Measurements from ENCODE around the gene CAMK2B. TPM values are rescaled to one million over a fixed set of nuclear protein-coding genes. Genes with fewer than 3 reads are reported as not detected.

CAMK2B gene
- total RNA-seq, 1 experiment from 2014 or later, result not detected

DNA sequence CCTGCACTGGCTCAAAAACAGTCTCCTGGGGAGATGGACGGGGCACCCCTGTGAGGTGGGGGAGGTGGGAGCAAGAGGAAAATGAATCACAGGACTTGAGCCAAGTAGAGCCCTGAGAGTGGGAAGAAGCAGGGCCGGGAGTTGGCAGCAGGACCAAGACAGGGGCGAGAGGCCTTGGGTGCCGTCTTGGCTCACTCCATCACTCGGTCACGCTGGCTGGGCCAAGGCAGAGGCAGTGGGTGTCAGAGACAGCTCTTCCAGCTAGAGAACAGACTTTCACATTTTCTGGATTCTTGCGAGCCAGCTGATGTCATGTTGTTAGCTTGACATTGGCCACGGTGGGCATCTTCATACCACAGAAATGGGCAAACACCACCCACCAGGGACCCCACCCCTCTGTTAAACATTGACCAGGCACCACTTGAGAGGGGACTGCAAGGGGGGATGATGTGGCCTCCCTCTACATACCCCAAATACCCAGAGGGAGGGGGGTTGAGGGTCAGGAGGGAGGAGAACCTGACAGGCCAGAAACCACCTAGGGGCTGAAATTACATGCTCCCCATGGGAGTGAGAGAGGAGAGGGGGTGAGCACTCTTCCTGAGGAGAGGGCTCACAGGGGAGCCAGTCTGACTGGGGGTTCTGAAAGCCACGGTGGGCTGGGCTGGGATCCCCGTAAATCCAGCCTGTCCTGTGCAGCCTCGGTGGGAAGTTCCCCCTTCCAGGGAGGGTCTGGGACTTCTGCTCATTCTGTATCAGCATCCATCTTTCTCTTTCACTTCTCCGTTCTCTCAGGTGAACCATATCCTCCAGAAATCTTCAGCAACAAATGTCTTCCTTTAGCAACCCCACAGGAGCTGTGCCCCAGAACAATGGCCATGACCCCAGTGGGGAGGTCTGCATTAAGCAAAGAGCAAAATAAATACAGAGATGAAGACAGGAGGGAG lies 19.6 kb downstream of the CAMK2B start:
- no peaks in the 10 kb centered on the region for H3K4me1 Mint-ChIP-seq (ENCODE audit: low read depth, unreplicated experiment)
- intact Hi-C loops (cut with micrococcal nuclease; ENCODE audit: unreplicated experiment), result loop anchor here (2.0 kb wide), 1 partner anchor 65 kb away; no protein-coding TSS in a partner anchor
- peaks cover 74% of the 10 kb centered on the region for H3K27me3 Mint-ChIP-seq (ENCODE audit: unreplicated experiment)
- no TSS peak for BruUV-seq (replicated peaks)
- no peak overlapping the region for H3K27ac Mint-ChIP-seq (ENCODE audit: unreplicated experiment)
- H3K36me3 Mint-ChIP-seq (ENCODE audit: insufficient read depth, unreplicated experiment), result no peaks in the 10 kb centered on the region
- H3K4me3 Mint-ChIP-seq (ENCODE audit: low read depth, unreplicated experiment), result no peak overlapping the region
- no peak for DNase-seq
- TF ChIP-seq, protein P1, sequence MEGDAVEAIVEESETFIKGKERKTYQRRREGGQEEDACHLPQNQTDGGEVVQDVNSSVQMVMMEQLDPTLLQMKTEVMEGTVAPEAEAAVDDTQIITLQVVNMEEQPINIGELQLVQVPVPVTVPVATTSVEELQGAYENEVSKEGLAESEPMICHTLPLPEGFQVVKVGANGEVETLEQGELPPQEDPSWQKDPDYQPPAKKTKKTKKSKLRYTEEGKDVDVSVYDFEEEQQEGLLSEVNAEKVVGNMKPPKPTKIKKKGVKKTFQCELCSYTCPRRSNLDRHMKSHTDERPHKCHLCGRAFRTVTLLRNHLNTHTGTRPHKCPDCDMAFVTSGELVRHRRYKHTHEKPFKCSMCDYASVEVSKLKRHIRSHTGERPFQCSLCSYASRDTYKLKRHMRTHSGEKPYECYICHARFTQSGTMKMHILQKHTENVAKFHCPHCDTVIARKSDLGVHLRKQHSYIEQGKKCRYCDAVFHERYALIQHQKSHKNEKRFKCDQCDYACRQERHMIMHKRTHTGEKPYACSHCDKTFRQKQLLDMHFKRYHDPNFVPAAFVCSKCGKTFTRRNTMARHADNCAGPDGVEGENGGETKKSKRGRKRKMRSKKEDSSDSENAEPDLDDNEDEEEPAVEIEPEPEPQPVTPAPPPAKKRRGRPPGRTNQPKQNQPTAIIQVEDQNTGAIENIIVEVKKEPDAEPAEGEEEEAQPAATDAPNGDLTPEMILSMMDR (IDR thresholded peaks at IDR 0.05; ENCODE audit: unreplicated experiment), result no peak
- H3K9me3 Mint-ChIP-seq (ENCODE audit: low read depth, unreplicated experiment), result no peaks in the 10 kb centered on the region
- CTCF ChIA-PET, result no interaction called here

DNA sequence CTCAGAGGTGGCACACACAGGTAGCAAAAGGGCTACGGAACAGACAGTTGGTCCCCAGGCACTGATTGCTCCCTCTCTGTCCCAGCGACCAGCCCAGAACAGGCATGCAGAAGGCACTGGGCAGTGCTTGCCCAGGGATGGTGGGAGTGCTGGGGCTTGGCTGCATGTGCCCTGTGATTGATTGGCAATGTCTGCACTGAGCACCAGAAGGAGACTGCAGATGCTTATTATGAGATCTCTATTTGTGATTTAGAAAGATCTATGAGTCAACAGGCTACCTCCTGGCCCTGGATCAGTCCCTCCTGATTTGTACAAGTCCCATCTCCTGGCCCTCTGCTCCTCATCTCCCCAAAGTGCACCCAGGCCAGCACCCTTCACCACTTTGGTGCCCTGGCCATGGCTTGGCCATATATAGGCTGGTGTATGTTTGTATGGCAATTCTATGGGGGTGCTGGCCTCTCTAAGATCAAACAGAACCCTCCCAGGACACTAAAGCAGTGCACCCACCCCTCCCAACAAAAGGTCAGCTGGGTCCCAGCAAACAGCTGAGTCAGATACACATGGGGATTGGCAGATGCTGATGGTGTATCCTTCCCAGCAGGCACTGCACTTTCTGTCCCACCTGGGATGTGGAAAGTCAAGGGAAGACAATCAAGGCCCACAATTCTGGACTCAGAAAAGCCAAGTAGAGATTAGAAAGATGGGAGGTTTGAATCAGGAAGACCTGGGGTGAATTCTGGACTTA lies 30.9 kb downstream of the CAMK2B start:
- TF ChIP-seq, protein P1 (IDR thresholded peaks at IDR 0.05; ENCODE audit: unreplicated experiment), result no peak
- no peak for DNase-seq
- Mint-ChIP-seq H3K9me3 (ENCODE audit: low read depth, unreplicated experiment) (no peaks in the 10 kb centered on the region), H3K27me3 (ENCODE audit: unreplicated experiment) (peaks cover 99% of the 10 kb centered on the region), H3K27ac (ENCODE audit: unreplicated experiment) (no peak overlapping the region), H3K4me1 (ENCODE audit: low read depth, unreplicated experiment) (peaks cover 8% of the 10 kb centered on the region), H3K36me3 (ENCODE audit: insufficient read depth, unreplicated experiment) (no peaks in the 10 kb centered on the region), H3K4me3 (ENCODE audit: low read depth, unreplicated experiment) (no peak overlapping the region)
- CTCF ChIA-PET, result no interaction called here
- intact Hi-C loops (cut with micrococcal nuclease; ENCODE audit: unreplicated experiment), result no loop called here
- no TSS peak for BruUV-seq (replicated peaks)

DNA sequence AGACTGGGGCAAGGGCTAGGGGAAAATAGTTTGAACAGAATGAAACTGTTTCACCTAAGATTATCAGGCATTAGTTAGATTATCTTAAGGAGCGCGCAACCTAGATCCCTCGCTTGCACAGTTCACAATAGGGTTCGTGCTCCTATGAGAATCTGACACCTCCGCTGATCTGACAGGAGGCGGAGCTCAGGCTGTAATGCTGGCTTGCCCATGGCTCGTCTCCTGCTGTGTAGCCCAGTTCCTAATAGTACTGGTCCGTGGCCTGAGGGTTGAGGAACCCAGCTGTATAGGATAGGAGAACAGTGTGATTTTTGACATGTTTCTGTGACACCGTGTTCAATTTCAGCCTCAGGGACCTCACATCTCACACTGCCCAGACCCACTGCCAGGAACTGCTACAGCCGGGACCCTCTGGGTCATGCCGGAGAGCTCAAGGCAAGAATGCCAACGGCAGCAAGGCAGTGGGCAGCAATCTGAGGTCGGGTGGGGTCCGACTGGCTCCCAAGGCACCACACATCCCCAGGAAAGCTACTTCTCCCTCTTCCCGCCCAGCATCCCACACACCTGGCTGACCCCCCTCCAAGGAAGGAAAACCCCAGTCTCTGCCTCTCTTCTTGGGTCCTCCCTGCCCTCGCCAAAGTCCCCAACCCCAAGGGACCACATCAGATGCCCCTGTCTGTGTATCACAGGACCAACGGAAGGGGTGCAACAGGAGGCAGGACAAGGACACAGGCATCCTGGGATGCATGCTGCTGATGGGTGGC lies 31.7 kb downstream of the CAMK2B start:
- intact Hi-C loops (cut with micrococcal nuclease; ENCODE audit: unreplicated experiment), result no loop called here
- Mint-ChIP-seq H3K4me3 (ENCODE audit: low read depth, unreplicated experiment) (no peak overlapping the region), H3K27me3 (ENCODE audit: unreplicated experiment) (peaks cover 99% of the 10 kb centered on the region), H3K4me1 (ENCODE audit: low read depth, unreplicated experiment) (peaks cover 8% of the 10 kb centered on the region), H3K36me3 (ENCODE audit: insufficient read depth, unreplicated experiment) (no peaks in the 10 kb centered on the region), H3K27ac (ENCODE audit: unreplicated experiment) (no peak overlapping the region), H3K9me3 (ENCODE audit: low read depth, unreplicated experiment) (no peaks in the 10 kb centered on the region)
- CTCF ChIA-PET, result no interaction called here
- TF ChIP-seq, protein P1 (IDR thresholded peaks at IDR 0.05; ENCODE audit: unreplicated experiment), result no peak
- DNase-seq, result no peak
- no TSS peak for BruUV-seq (replicated peaks)

DNA sequence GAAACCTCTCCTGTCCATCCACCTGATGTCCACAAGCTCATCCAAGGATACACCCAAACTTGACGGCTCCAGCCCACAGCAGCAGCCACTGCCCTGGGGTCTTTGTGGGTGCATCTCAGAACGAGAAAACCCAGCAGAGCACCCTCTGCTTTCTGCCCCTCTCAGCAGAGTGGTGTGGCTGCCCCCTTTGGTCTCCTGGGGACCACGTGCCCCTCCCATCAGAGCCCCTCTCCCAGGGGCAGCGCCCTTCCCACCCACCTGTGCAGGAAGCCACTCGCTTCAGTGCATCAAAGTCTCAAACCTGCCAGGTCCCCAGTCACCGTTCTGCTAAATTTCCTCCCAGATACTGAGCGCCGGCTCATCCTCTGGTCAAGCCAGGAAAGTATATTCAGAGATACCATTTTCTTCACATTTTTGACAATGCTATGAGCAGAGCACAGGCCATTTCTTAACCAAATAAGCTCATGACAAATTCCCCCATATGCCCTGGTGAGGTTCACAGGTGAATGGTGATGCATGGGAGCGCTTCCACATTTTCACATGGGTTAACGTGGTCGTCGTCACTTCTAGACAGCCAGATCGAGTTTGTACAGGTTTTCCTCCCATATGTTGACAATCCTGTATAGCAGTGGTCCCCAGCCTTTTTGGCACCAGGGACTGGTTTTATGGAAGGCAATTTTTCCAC lies 32.4 kb downstream of the CAMK2B start:
- Mint-ChIP-seq H3K4me1 (ENCODE audit: low read depth, unreplicated experiment) (peaks cover 8% of the 10 kb centered on the region), H3K27me3 (ENCODE audit: unreplicated experiment) (peaks cover 100% of the 10 kb centered on the region), H3K36me3 (ENCODE audit: insufficient read depth, unreplicated experiment) (no peaks in the 10 kb centered on the region), H3K9me3 (ENCODE audit: low read depth, unreplicated experiment) (no peaks in the 10 kb centered on the region), H3K4me3 (ENCODE audit: low read depth, unreplicated experiment) (no peak overlapping the region), H3K27ac (ENCODE audit: unreplicated experiment) (no peak overlapping the region)
- TF ChIP-seq, protein P1 (IDR thresholded peaks at IDR 0.05; ENCODE audit: unreplicated experiment), result no peak
- BruUV-seq (replicated peaks), result no TSS peak
- no peak for DNase-seq
- CTCF ChIA-PET, result no interaction called here
- intact Hi-C loops (cut with micrococcal nuclease; ENCODE audit: unreplicated experiment), result no loop called here

All from Calu3 (cell line).